ENCODE results near the gene JOSD1.

The JOSD1 gene

GRCh38 chr22:38715176-38715764, 14.5 kb upstream of the JOSD1 start:
- DNase-seq (ENCODE audit: low read depth, low spot score): no peak
- in situ Hi-C loops (cut with HindIII; ENCODE audit: low sequenced_read_pairs): no loop called here
- no peak overlapping the region for H3K4me3 ChIP-seq (ENCODE audit: low read depth, low read length)
- no peak for TF ChIP-seq CTCF (IDR thresholded peaks at IDR 0.05; ENCODE audit: low read depth, low read length)

- in situ Hi-C loops (cut with HindIII; ENCODE audit: low sequenced_read_pairs): no loop called here
- no peak for TF ChIP-seq CTCF (IDR thresholded peaks at IDR 0.05; ENCODE audit: low read depth, low read length)
- DNase-seq (ENCODE audit: low read depth, low spot score): no peak
- no peak overlapping the region for H3K4me3 ChIP-seq (ENCODE audit: low read depth, low read length)
These were observed 13.2 kb upstream of the JOSD1 start for GRCh38 chr22:38713921-38714320.

GRCh38 chr22:38712486-38713207, 11.9 kb upstream of the JOSD1 start:
- TF ChIP-seq CTCF (IDR thresholded peaks at IDR 0.05; ENCODE audit: low read depth, low read length): no peak
- no peak overlapping the region for H3K4me3 ChIP-seq (ENCODE audit: low read depth, low read length)
- no peak for DNase-seq (ENCODE audit: low read depth, low spot score)
- in situ Hi-C loops (cut with HindIII; ENCODE audit: low sequenced_read_pairs): no loop called here

- DNase-seq (ENCODE audit: low read depth, low spot score): no peak
- no peak overlapping the region for H3K4me3 ChIP-seq (ENCODE audit: low read depth, low read length)
- in situ Hi-C loops (cut with HindIII; ENCODE audit: low sequenced_read_pairs): no loop called here
- no peak for TF ChIP-seq CTCF (IDR thresholded peaks at IDR 0.05; ENCODE audit: low read depth, low read length)
These were observed 10.1 kb upstream of the JOSD1 start for GRCh38 chr22:38710866-38711265.

- no peak for TF ChIP-seq CTCF (IDR thresholded peaks at IDR 0.05; ENCODE audit: low read depth, low read length)
- H3K4me3 ChIP-seq (ENCODE audit: low read depth, low read length): no peak overlapping the region
- no peak for DNase-seq (ENCODE audit: low read depth, low spot score)
- in situ Hi-C loops (cut with HindIII; ENCODE audit: low sequenced_read_pairs): no loop called here
These were observed 9.6 kb upstream of the JOSD1 start for GRCh38 chr22:38710351-38710750.

DNA sequence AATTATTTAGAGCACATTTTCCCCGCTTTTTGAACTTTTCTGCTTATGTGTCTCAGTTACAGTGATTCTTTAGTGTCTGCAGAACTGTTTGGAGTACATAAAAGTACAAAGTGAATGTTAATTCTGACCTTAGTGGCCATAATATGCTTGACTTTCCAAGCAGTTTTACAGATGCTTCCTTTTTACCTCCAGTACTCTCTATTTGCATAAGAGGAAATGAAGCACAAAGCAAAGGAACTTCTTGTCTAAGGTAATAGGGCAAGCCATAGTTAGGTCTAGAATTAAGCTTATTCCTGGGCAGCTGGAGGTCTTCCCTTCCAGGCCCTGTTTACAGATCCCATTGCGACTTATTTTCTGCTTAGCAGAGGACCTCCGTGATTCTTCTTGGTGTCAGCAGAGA, 8.6 kb upstream of the JOSD1 start:
- no peak for DNase-seq (ENCODE audit: low read depth, low spot score)

More for the DNA sequence above, 8.6 kb upstream of the JOSD1 start:
- TF ChIP-seq CTCF (IDR thresholded peaks at IDR 0.05; ENCODE audit: low read depth, low read length): no peak
- no peak overlapping the region for H3K4me3 ChIP-seq (ENCODE audit: low read depth, low read length)
- in situ Hi-C loops (cut with HindIII; ENCODE audit: low sequenced_read_pairs): no loop called here

Data from astrocyte of the spinal cord (primary cell).